Trophoblast cell (in vitro differentiated cells and primary cell): Measurements from ENCODE around the gene KCNK3.
"Not testable (repeated sequence)": the region's sequence is repeated elsewhere in the genome, so short reads cannot be mapped to it uniquely, and the experiment has no call there.

Experiments
- DNase-seq, 2 donors: peaks; one replicate each; pipeline ENCODE4 v3.0.0-alpha.2; 2016
- H2AFZ ChIP-seq: 2 replicates; pipeline ENCODE4 v1.6.1; 2013; ENCODE audit warnings: low read length, moderate library complexity, mild to moderate bottlenecking; ENCODE audit not compliant: insufficient read depth, poor library complexity
- H2AK5ac ChIP-seq: 2 replicates; pipeline ENCODE4 v1.6.1; 2013; ENCODE audit warnings: mild to moderate bottlenecking, low read length
- H2BK120ac ChIP-seq: 2 replicates; pipeline ENCODE4 v1.6.1; 2013; ENCODE audit warnings: low read length, mild to moderate bottlenecking, moderate library complexity; ENCODE audit not compliant: insufficient read depth, poor library complexity
- H2BK12ac ChIP-seq: 2 replicates; pipeline ENCODE4 v1.6.1; 2013; ENCODE audit warnings: mild to moderate bottlenecking, low read length, moderate library complexity
- H2BK5ac ChIP-seq: 2 replicates; pipeline ENCODE4 v1.6.1; 2013; ENCODE audit warnings: low read length, low read depth, moderate library complexity, mild to moderate bottlenecking; ENCODE audit not compliant: poor library complexity
- H3K14ac ChIP-seq: 2 replicates; pipeline ENCODE4 v1.6.1; 2013; ENCODE audit warnings: mild to moderate bottlenecking, low read length
- H3K18ac ChIP-seq: 2 replicates; pipeline ENCODE4 v1.6.1; 2013; ENCODE audit warnings: mild to moderate bottlenecking, low read length
- H3K23ac ChIP-seq: 2 replicates; pipeline ENCODE4 v1.6.1; 2013; ENCODE audit warnings: low read length
- H3K27ac ChIP-seq: 2 replicates; pipeline ENCODE4 v1.5.1; 2013; ENCODE audit warnings: low read depth, mild to moderate bottlenecking, inconsistent platforms, low read length, moderate library complexity
- H3K27me3 ChIP-seq: 2 replicates; pipeline ENCODE4 v1.6.1; 2013; ENCODE audit warnings: inconsistent platforms, mild to moderate bottlenecking, low read length, moderate library complexity; ENCODE audit not compliant: insufficient read depth
- H3K36me3 ChIP-seq, 2 experiments: 1 replicate in 1 of 2; 2 replicates in 1 of 2; pipeline ENCODE4 v1.6.1; 2013; ENCODE audit warnings: low read length in 2 of 2, mild to moderate bottlenecking in 2 of 2, moderate library complexity in 1 of 2; ENCODE audit not compliant: insufficient read depth in 2 of 2, control insufficient read depth in 1 of 2
- H3K4ac ChIP-seq: 2 replicates; pipeline ENCODE4 v1.6.1; 2013; ENCODE audit warnings: low read depth, mild to moderate bottlenecking, low read length, moderate library complexity
- H3K4me1 ChIP-seq, 2 experiments: 1 replicate in 1 of 2; 2 replicates in 1 of 2; pipeline ENCODE4 v1.6.1; 2013; ENCODE audit warnings: low read length in 2 of 2, mild to moderate bottlenecking in 2 of 2, moderate library complexity in 1 of 2; ENCODE audit not compliant: insufficient read depth in 2 of 2, control insufficient read depth in 1 of 2
- H3K4me2 ChIP-seq: 2 replicates; pipeline ENCODE4 v1.6.1; 2013; ENCODE audit warnings: inconsistent platforms, mild to moderate bottlenecking, low read length, moderate library complexity
- H3K4me3 ChIP-seq: 2 replicates; pipeline ENCODE4 v1.5.1; 2013; ENCODE audit warnings: mild to moderate bottlenecking, low read depth, low read length, inconsistent platforms
- H3K79me1 ChIP-seq: one replicate; pipeline ENCODE4 v1.6.1; 2013; ENCODE audit warnings: low read length
- H3K79me2 ChIP-seq: 2 replicates; pipeline ENCODE4 v1.6.1; 2013; ENCODE audit warnings: low read length, mild to moderate bottlenecking; ENCODE audit not compliant: control insufficient read depth, insufficient read depth, poor library complexity
- H3K9ac ChIP-seq: 2 replicates; pipeline ENCODE4 v1.6.1; 2013; ENCODE audit warnings: mild to moderate bottlenecking, low read length
- H3K9me3 ChIP-seq: 2 replicates; pipeline ENCODE4 v1.6.1; 2013; ENCODE audit warnings: low read depth, mild to moderate bottlenecking, control low read depth, inconsistent platforms, low read length; ENCODE audit not compliant: insufficient read depth
- H4K12ac ChIP-seq: 2 replicates; pipeline ENCODE4 v1.6.1; 2013; ENCODE audit warnings: low read depth, mild to moderate bottlenecking, low read length, moderate library complexity
- H4K8ac ChIP-seq: 2 replicates; pipeline ENCODE4 v1.6.1; 2013; ENCODE audit warnings: low read depth, mild to moderate bottlenecking, low read length, moderate library complexity
- H4K91ac ChIP-seq: one replicate; pipeline ENCODE4 v1.6.1; 2013; ENCODE audit warnings: low read depth, mild to moderate bottlenecking, low read length, moderate library complexity
- WGBS: extraction: QIAGEN DNeasy Blood & Tissue Kit; methylation state at CpG from one replicate; pipeline ENCODE4 v1.1.7; 2013; ENCODE audit warnings: missing lambda C conversion rate; ENCODE audit not compliant: insufficient read length, insufficient coverage; ENCODE audit errors: extremely low coverage; 5-methylcytosine and 5-hydroxymethylcytosine counted together

The KCNK3 gene

GRCh38 chr2:26758790-26759321 is 66.3 kb downstream of the KCNK3 start:
- no peak overlapping the region for H3K4me2 ChIP-seq

GRCh38 chr2:26759845-26760244 is 67.3 kb downstream of the KCNK3 start:
- peaks cover 10% of the 10 kb centered on the region for H3K79me2 ChIP-seq
- peaks cover 9 to 21% of the 10 kb centered on the region in 2 experiments for H3K4me1 ChIP-seq
- no peak overlapping the region for H3K4me3 ChIP-seq
- peak overlapping the region; percentile 18 for H2BK12ac ChIP-seq
- peak overlapping the region; percentile 15 for H2BK120ac ChIP-seq
- H4K91ac ChIP-seq, result peak overlapping the region; percentile 21
- peaks cover 15% of the 10 kb centered on the region for H3K79me1 ChIP-seq
- H3K9ac ChIP-seq, result no peak overlapping the region
- H3K23ac ChIP-seq, result no peak overlapping the region
- WGBS, result no CpG with 5 or more reads among the region's 5 CpGs
- H2AFZ ChIP-seq, result no peak overlapping the region
- H3K9me3 ChIP-seq, result no peaks in the 10 kb centered on the region
- no peaks in the 10 kb centered on the region for H3K27me3 ChIP-seq
- no peak overlapping the region for H3K14ac ChIP-seq
- H3K4ac ChIP-seq, result no peak overlapping the region
- H3K27ac ChIP-seq, result no peak overlapping the region
- H2BK5ac ChIP-seq, result no peak overlapping the region
- H2AK5ac ChIP-seq, result no peak overlapping the region
- H4K8ac ChIP-seq, result no peak overlapping the region
- no peak overlapping the region for H4K12ac ChIP-seq
- no peak overlapping the region for H3K4me2 ChIP-seq
- DNase-seq, result no peak
- no peak overlapping the region for H3K18ac ChIP-seq
- no peaks in the 10 kb centered on the region for H3K36me3 ChIP-seq

More at GRCh38 chr2:26758790-26759321, 66.3 kb downstream of the KCNK3 start:
- H3K9me3 ChIP-seq, result no peaks in the 10 kb centered on the region
- peak overlapping the region; percentile 70 for H2BK12ac ChIP-seq
- H4K12ac ChIP-seq, result no peak overlapping the region
- H4K8ac ChIP-seq, result peak overlapping the region; percentile 73
- H3K36me3 ChIP-seq, result no peaks in the 10 kb centered on the region
- H3K4me1 ChIP-seq, result peaks cover 9 to 21% of the 10 kb centered on the region in 2 experiments
- peak overlapping the region; percentile 94 for H3K27ac ChIP-seq
- peak overlapping the region; percentile 87 for H4K91ac ChIP-seq
- H3K4me3 ChIP-seq, result no peak overlapping the region
- H3K27me3 ChIP-seq, result no peaks in the 10 kb centered on the region
- no CpG with 5 or more reads among the region's 7 CpGs for WGBS
- H2AK5ac ChIP-seq, result peak overlapping the region; percentile 80
- DNase-seq, result no peak
- H3K9ac ChIP-seq, result no peak overlapping the region
- H3K18ac ChIP-seq, result peak overlapping the region; percentile 66
- no peak overlapping the region for H3K23ac ChIP-seq
- H2AFZ ChIP-seq, result no peak overlapping the region
- peak overlapping the region; percentile 37 for H3K4ac ChIP-seq
- H3K14ac ChIP-seq, result peak overlapping the region; percentile 87
- H2BK120ac ChIP-seq, result peak overlapping the region; percentile 87
- peaks cover 4% of the 10 kb centered on the region for H3K79me2 ChIP-seq
- peaks cover 11% of the 10 kb centered on the region for H3K79me1 ChIP-seq
- H2BK5ac ChIP-seq, result peak overlapping the region; percentile 89

GRCh38 chr2:26760991-26761390 is 68.5 kb downstream of the KCNK3 start:
- H3K18ac ChIP-seq, H2AK5ac ChIP-seq, H2AFZ ChIP-seq, H4K12ac ChIP-seq, H3K4me3 ChIP-seq, H3K27me3 ChIP-seq, H4K91ac ChIP-seq, H3K23ac ChIP-seq, H2BK120ac ChIP-seq, H3K36me3 ChIP-seq, H3K9ac ChIP-seq, H3K27ac ChIP-seq, H3K9me3 ChIP-seq, H3K4me2 ChIP-seq, H2BK12ac ChIP-seq, H3K4ac ChIP-seq, H4K8ac ChIP-seq, H2BK5ac ChIP-seq, H3K14ac ChIP-seq: not testable (repeated sequence)
- Histone ChIP-seq H3K79me2 (peaks cover 14% of the 10 kb centered on the region), H3K4me1 (peaks cover 17 to 25% of the 10 kb centered on the region in 2 experiments), H3K79me1 (peaks cover 15% of the 10 kb centered on the region)
- WGBS, result no CpG with 5 or more reads among the region's 10 CpGs
- peak in 1 of 2 donors; percentile 45 for DNase-seq

- no peak overlapping the region for H2BK120ac ChIP-seq
- H3K4ac ChIP-seq, result no peak overlapping the region
- DNase-seq, result no peak
- H2BK12ac ChIP-seq, result no peak overlapping the region
- H4K91ac ChIP-seq, result no peak overlapping the region
- no peak overlapping the region for H3K9ac ChIP-seq
- H3K23ac ChIP-seq, result no peak overlapping the region
- no peak overlapping the region for H3K18ac ChIP-seq
- peaks cover 14% of the 10 kb centered on the region for H3K79me2 ChIP-seq
- no CpG with 5 or more reads among the region's 10 CpGs for WGBS
- no peak overlapping the region for H3K27ac ChIP-seq
- no peaks in the 10 kb centered on the region for H3K9me3 ChIP-seq
- no peak overlapping the region for H2AK5ac ChIP-seq
- no peaks in the 10 kb centered on the region for H3K27me3 ChIP-seq
- H3K36me3 ChIP-seq, result peaks cover 0 to 2% of the 10 kb centered on the region in 2 experiments
- peaks cover 15% of the 10 kb centered on the region for H3K79me1 ChIP-seq
- no peak overlapping the region for H3K14ac ChIP-seq
- H2BK5ac ChIP-seq, result no peak overlapping the region
- H4K8ac ChIP-seq, result no peak overlapping the region
- H4K12ac ChIP-seq, result no peak overlapping the region
- no peak overlapping the region for H3K4me3 ChIP-seq
- no peak overlapping the region for H2AFZ ChIP-seq
- H3K4me2 ChIP-seq, result no peak overlapping the region
- H3K4me1 ChIP-seq, result peaks cover 17 to 28% of the 10 kb centered on the region in 2 experiments
Observed at GRCh38 chr2:26763019-26763418, 70.5 kb downstream of the KCNK3 start.
